OCI-LY3 (cell line): ENCODE results near the gene COL4A3.

Experiments used
- EZH2phosphoT487 ChIP-seq: fragments of 200-600 bp; shearing (Covaris generic); IDR thresholded peaks from 2 replicates; pipeline ENCODE4 v1.6.1; 2018; ENCODE audit warnings: antibody characterized with exemption, mixed run types, low read depth
- TF ChIP-seq, protein P1 (sequence below): fragments of 200-600, 300-600 bp; sonication (generic); IDR thresholded peaks from 2 replicates; pipeline ENCODE4 v1.5.1; 2014; ENCODE audit warnings: antibody characterized with exemption, low read length, low read depth

GRCh38 chr2:227115761-227116160 lies 48.7 kb upstream of the COL4A3 start:
- TF ChIP-seq, protein P1, sequence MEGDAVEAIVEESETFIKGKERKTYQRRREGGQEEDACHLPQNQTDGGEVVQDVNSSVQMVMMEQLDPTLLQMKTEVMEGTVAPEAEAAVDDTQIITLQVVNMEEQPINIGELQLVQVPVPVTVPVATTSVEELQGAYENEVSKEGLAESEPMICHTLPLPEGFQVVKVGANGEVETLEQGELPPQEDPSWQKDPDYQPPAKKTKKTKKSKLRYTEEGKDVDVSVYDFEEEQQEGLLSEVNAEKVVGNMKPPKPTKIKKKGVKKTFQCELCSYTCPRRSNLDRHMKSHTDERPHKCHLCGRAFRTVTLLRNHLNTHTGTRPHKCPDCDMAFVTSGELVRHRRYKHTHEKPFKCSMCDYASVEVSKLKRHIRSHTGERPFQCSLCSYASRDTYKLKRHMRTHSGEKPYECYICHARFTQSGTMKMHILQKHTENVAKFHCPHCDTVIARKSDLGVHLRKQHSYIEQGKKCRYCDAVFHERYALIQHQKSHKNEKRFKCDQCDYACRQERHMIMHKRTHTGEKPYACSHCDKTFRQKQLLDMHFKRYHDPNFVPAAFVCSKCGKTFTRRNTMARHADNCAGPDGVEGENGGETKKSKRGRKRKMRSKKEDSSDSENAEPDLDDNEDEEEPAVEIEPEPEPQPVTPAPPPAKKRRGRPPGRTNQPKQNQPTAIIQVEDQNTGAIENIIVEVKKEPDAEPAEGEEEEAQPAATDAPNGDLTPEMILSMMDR: no peak
- TF ChIP-seq EZH2phosphoT487: no peak
